ENCODE data around the gene WDR7.

DNA sequence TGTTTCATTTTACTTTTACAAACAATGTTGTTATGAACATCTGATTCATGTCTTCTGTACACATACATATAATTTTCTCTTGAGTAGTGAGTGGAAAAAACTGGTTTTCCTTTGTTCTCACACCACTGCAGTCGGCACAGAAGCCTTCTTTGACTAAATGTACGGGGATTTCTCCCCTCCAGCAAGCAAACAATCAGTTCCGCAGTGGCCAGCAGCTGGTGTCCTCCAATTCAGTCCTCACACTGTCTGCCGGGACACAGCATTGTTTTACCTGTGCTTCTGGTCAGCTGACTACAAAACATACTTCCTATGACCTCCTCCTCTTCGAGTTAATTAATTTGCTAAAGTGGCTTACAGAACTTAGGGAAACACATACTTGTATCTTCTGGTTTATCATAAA is 202.8 kb downstream of the WDR7 start:
- TF ChIP-seq, protein P1, sequence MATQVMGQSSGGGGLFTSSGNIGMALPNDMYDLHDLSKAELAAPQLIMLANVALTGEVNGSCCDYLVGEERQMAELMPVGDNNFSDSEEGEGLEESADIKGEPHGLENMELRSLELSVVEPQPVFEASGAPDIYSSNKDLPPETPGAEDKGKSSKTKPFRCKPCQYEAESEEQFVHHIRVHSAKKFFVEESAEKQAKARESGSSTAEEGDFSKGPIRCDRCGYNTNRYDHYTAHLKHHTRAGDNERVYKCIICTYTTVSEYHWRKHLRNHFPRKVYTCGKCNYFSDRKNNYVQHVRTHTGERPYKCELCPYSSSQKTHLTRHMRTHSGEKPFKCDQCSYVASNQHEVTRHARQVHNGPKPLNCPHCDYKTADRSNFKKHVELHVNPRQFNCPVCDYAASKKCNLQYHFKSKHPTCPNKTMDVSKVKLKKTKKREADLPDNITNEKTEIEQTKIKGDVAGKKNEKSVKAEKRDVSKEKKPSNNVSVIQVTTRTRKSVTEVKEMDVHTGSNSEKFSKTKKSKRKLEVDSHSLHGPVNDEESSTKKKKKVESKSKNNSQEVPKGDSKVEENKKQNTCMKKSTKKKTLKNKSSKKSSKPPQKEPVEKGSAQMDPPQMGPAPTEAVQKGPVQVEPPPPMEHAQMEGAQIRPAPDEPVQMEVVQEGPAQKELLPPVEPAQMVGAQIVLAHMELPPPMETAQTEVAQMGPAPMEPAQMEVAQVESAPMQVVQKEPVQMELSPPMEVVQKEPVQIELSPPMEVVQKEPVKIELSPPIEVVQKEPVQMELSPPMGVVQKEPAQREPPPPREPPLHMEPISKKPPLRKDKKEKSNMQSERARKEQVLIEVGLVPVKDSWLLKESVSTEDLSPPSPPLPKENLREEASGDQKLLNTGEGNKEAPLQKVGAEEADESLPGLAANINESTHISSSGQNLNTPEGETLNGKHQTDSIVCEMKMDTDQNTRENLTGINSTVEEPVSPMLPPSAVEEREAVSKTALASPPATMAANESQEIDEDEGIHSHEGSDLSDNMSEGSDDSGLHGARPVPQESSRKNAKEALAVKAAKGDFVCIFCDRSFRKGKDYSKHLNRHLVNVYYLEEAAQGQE (IDR thresholded peaks at IDR 0.05; ENCODE audit: low read depth, low read length), result no peak
- TF ChIP-seq TCF7 (IDR thresholded peaks at IDR 0.05; ENCODE audit: borderline replicate concordance) (no peak), NFYB (IDR thresholded peaks at IDR 0.05; ENCODE audit: insufficient read depth, low read depth, low read length) (no peak), RAD21 (IDR thresholded peaks at IDR 0.05; ENCODE audit: insufficient read depth, low read depth, low read length) (no peak), POLR2AphosphoS2 (IDR thresholded peaks at IDR 0.05; ENCODE audit: low read depth, low read length) (no peak), BHLHE40 (IDR thresholded peaks at IDR 0.05; ENCODE audit: borderline replicate concordance in 1 of 2, low read depth in 2 of 2, low read length in 1 of 2) (no peak), POLR2A (IDR thresholded peaks at IDR 0.05; ENCODE audit: low read depth, low read length) (no peak), ZNF207 (IDR thresholded peaks at IDR 0.05; ENCODE audit: borderline replicate concordance) (no peak), USF1 (IDR thresholded peaks at IDR 0.05; ENCODE audit: borderline replicate concordance, extremely low read length, insufficient read depth, low read depth, low read length) (no peak), RELB (IDR thresholded peaks at IDR 0.05; ENCODE audit: low read depth) (no peak), CREM (IDR thresholded peaks at IDR 0.05; ENCODE audit: low read depth) (no peak)
- TF ChIP-seq, protein P2, sequence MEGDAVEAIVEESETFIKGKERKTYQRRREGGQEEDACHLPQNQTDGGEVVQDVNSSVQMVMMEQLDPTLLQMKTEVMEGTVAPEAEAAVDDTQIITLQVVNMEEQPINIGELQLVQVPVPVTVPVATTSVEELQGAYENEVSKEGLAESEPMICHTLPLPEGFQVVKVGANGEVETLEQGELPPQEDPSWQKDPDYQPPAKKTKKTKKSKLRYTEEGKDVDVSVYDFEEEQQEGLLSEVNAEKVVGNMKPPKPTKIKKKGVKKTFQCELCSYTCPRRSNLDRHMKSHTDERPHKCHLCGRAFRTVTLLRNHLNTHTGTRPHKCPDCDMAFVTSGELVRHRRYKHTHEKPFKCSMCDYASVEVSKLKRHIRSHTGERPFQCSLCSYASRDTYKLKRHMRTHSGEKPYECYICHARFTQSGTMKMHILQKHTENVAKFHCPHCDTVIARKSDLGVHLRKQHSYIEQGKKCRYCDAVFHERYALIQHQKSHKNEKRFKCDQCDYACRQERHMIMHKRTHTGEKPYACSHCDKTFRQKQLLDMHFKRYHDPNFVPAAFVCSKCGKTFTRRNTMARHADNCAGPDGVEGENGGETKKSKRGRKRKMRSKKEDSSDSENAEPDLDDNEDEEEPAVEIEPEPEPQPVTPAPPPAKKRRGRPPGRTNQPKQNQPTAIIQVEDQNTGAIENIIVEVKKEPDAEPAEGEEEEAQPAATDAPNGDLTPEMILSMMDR (IDR thresholded peaks at IDR 0.05 in 2 of 3, conservative IDR thresholded peaks at IDR 0.05 in 1 of 3; ENCODE audit: control insufficient read depth in 2 of 3, extremely low read depth in 1 of 3, insufficient read depth in 1 of 3, low read depth in 3 of 3, low read length in 3 of 3), result no peak
